ENCODE measurements around the gene GRHPR.
"Not testable (repeated sequence)": the region's sequence is repeated elsewhere in the genome, so short reads cannot be mapped to it uniquely, and the experiment has no call there.

The GRHPR gene

DNA sequence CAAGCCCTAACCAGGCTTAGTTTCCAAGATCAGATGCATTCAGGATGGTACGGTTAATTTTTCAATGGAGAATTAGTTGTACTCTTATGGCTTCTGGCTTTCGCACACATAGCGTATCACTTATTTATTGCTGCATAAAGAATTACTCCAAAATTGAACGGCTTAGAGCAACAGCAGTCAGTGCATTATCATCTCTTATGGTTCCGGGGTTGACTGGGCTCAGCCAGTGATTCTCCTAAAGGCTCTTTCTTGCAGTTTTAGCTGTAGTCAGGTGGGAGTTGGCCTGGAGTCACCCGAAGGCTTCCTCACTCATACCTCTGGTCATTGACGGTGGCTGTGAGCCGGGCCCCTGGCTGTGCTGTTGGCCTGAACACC is 595 bp upstream of the GRHPR start:
- no peak for DNase-seq (ENCODE audit: low spot score)

DNA sequence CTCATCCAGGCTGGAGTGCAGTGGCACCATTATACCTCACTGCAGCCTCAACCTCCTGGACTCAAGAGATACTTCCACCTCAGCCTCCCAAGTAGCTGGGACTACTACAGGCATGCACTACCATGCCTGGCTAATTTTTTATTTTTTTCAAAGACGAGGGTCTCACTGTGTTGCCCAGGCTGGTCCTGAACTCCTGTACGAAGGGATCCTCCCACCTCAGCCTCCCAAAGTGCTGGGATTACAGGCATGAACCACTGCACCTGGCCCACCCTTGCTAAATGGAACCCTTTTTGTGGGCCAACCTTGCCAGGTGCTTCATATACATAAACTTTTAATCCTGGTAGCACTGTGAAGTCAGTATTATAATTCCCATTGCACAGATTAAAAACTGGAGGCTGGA is 1.0 kb downstream of the GRHPR start:
- no peak for DNase-seq (ENCODE audit: low spot score)

DNA sequence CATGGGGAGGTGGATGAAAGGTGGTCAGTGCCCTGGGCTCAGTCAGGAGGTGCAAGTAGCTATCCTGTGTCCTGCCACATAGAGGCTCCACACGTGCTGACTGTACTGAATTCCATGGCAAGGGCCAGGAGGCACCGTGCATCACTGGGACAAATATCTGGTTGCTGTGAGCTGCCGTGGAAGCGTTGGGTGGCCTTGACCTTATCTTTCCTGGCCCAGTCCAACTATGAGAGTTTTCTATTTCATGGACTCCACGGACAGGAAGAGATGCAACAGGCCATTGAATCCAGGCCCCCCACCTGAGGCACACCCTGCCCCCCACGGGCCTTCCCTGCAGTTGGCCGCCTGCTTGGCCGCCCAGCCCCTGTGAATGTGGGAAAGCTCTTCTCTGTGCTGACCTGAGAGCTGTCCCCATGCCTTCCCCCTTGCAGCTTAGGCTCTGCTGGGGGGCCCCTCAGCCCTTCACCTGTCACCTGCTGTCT is 1.7 kb downstream of the GRHPR start:
- no peak for DNase-seq (ENCODE audit: low spot score)

DNA sequence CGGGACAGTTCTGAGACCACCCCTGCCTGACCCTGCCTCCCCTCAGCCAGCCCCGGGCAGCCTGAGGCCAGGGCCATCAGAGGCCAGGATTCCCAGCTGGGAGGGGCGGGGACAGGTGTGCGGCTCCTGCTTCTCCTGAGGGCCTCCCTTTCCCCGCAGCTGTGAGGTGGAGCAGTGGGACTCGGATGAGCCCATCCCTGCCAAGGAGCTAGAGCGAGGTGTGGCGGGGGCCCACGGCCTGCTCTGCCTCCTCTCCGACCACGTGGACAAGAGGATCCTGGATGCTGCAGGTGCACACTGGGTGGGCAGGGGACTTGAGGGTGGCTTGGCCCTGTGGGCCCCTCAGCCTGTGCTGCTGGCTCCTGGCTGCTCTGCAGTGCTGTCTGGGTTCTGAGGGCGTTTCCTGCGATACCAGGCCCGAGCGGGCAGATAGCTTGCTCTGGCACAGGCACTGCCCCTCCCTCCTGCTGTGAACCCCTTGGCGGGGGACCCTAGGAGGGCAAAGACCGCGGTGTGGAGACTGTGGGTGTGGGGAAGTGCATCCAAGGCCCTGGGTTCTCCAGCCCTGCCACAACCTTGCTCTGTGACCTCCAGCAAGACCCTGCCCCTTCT is 2.3 kb downstream of the GRHPR start:
- DNase-seq (ENCODE audit: low spot score), result no peak

DNA sequence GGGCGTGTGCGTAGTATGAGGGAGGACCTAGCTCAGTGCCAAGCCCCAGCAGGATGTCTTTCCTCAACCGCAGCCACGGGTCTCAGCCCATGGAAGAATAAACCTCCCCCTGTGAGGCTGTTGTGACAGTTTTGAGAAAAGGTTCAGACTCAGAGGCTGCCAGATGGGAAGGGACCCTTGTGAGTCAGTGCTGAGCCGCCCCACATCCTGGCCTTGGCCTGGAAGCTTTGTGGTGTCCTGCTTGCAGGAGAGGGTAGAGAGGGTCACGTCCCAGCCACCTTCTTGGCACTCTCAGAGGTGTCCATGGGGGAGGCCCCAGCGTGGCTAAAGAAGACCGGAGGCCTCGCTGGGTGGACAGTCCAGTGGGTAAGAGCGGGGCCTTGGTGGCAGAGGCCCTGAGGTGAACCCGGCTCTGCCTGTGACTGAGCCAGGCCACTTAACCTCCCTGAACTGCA is 2.8 kb downstream of the GRHPR start:
- no peak for DNase-seq (ENCODE audit: low spot score)

DNA sequence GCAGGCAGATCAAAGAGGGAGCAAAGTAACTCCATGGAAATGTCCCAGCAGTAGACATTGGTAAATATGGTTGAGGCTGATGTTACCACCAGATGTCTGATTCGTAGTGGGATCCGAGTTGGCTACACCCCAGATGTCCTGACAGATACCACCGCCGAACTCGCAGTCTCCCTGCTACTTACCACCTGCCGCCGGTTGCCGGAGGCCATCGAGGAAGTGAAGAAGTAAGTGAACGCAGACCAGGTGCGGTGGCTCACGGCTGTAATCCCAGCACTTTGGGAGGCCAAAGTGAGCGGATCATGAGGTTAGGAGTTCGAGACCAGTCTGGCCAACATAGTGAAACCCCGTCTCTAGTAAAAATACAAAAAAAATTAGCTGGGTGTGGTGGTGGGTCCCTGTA is 3.9 kb downstream of the GRHPR start:
- not testable (repeated sequence) for DNase-seq (ENCODE audit: low spot score)

DNA sequence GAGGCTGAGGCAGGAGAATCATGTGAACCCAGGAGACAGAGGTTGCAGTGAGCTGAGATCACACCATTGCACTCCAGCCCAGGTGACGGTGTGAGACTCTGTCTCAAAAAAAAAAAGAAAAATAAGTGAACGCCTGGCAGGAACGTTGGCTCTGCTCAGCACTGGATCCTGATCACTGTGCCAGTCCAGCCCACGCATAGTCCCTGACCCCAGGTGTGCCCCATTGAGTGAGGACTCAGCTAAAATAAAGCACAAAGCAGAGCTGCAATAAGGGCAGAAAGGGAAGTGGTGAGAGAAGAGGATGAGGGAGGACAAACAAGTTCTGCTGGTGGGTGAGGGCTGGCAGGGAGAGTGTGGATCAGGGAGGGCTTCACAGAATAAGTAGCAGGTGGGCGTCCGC is 4.3 kb downstream of the GRHPR start:
- DNase-seq (ENCODE audit: low spot score), result no peak

DNA sequence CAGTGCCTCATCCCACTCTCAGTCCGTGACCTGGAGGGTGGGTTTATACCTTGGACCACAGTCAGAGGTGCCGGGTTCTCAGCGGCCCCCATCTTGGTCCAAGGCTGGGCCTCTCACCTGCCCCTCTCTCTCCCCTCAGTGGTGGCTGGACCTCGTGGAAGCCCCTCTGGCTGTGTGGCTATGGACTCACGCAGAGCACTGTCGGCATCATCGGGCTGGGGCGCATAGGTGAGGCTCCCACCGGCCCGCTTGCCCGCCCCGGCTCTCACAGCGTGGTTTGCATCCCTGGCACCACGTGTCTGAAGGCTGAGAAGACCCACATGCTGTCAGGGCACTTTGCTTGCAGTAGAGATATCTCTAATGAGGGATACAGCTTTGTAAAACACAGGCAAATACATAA is 5.8 kb downstream of the GRHPR start:
- DNase-seq (ENCODE audit: low spot score), result no peak

DNA sequence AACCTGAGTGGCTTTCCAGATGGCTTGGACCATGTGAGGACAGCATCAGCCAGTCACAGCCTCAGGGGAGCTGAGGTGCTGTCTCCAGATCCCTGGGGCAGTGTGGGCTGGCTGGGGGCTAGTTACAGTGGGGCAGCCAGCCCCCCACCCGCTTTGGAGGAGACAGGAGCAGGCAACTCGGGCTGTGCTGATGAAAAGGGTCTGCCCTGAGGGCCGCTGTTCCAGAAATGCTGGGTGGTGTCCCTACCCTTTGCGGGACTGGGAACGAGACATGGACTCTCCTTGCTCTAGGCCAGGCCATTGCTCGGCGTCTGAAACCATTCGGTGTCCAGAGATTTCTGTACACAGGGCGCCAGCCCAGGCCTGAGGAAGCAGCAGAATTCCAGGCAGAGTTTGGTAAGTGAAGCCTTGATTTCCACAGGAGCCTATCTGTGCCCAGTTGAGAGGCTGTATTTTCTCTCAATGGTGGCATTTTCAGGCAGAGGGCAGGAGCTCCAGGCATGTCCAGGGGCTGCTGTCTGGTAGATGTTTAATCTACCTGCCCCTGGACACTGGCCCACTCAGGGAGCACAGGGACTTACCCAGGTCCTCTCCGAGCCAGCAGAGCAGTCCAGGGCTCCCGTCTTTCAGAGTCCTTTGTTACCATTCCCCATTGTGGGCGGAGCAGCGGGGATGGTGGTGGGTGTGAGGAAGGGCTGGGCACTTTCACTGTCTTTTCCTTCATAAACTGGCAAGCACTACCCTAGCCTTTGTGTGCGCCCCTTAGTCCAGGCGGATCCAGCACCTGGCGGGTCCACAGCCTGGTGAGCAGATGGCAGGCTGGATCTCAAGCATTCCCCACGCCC is 7.2 kb downstream of the GRHPR start:
- DNase-seq (ENCODE audit: low spot score), result no peak

DNA sequence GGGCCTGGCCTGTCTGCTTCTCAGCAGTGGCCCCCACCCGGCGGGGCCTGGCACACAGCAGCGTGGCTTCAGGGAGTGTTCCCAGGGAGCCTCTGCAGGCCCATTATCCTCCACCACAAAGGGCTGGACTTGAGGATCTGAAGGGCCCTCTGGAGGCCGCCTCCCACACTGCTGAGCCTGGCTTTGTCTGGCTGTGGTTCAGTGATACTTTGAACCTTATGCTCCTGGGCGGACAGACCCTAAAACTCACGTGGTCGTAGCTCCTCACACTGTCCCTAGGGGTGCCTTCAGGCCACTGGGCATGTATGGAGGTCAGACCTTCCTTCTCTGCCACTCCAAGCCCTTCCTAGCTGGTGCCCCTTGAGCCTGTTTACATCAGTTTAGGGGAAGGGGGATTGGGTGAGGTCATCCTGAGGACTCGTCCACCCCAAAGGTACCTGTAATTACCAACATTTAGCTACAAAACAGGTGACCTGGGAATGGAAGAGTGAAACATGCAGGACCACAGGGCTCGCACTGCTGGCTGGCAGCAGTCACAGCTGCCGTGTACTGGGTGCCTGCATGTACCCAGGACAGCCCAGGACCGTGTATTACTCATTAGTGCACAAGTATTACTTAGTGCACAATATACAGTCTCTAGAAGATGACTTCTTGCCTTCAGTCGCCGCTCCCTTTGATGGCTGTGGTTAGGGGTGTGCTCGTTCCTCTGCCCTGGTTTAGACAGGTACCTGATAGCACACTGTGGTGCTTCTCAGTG is 8.5 kb downstream of the GRHPR start:
- DNase-seq (ENCODE audit: low spot score), result peak; percentile 92

DNA sequence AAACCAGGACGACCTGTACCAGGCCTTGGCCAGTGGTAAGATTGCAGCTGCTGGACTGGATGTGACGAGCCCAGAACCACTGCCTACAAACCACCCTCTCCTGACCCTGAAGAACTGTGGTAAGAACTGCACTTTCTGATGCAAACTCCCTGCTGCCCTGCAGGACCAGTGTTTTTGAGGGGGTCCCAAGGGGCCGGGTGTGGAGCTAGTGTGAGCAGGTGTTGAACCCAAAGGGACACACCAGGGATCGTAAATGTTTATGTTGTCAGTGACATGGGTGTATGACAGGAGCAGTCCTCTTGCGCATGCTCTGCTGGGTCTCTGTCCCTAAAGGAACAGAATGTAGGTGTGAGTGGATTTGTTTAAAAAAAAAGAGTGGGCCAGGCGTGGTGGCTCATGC is 9.5 kb downstream of the GRHPR start:
- no peak for DNase-seq (ENCODE audit: low spot score)

DNA sequence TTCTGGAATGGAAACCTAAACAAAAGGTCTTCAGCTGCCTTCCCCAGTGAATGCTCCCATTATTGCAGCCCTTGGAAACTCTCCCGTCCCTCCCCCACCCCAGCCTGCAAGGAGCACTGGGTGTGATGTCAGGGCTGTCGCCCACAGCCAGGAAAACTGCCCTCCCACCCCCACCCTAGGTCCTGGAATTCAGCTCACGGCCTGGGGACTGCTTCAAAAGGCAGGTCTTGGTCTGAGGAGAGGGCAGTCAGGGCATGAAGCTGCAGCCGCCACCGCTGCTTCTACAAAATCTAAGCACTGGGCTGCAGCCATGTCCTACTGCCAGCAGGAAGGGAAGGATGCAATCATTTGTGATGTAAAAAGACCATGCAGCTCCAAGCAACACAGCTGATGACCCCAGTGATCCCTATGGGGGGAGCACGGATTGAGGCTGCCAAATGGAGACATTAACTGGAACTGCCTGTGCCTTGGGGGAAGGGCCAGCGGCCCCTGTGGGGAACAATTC is 11.4 kb downstream of the GRHPR start:
- peak; percentile 94 for DNase-seq (ENCODE audit: low spot score)

DNA sequence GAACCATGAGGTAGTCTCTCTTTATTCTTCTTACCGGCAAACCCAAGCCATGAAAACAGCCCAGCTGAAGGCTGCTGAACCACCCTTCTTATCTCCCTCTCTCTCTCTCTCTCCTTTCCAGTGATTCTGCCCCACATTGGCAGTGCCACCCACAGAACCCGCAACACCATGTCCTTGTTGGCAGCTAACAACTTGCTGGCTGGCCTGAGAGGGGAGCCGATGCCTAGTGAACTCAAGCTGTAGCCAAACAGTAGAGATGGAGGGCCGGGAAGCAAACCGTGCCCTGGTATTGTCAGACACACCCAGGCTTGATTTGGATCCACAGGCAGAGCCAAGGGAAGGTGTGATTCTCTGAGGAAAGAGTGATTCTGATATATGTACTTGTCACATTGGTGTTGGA is 14.0 kb downstream of the GRHPR start:
- DNase-seq (ENCODE audit: low spot score), result no peak

DNA sequence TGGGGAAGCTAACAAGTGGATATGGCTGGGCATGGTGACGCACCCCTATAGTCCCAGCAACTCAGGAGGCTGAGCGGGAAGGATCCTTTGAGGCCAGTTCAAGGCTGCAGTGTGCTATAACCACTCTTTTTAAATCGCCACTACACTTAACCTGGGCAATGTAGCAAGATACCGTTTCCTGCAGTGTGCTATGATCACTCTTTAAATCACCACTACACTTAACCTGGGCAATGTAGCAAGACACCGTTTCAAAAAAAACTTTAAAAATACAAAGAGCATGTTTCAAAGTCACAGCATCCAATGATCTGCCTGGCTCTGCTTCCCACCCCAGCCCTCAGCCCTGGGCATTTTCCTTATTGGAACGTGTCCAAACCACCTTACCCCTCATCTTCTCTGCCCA is 14.5 kb downstream of the GRHPR start:
- no peak for DNase-seq (ENCODE audit: low spot score)

DNA sequence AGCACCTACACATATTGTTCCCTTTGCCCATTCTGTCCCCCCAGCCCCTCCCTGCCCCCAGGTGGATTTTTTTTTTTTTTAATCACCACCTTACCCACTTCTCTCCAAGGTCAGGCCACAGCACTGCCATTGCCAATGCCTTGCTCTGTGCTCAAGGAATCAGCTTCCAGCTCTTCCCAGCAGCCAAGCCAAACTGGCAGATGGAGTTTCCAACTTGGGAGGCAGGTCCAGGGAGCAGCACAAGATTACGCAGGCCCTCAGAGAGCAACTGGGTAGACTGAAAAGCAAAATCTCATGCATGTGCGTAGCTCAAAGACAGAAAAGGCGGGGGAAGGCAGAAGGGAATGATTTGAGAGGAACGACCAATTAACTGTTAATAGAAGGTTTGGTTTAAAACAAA is 15.1 kb downstream of the GRHPR start:
- no peak for DNase-seq (ENCODE audit: low spot score)

DNA sequence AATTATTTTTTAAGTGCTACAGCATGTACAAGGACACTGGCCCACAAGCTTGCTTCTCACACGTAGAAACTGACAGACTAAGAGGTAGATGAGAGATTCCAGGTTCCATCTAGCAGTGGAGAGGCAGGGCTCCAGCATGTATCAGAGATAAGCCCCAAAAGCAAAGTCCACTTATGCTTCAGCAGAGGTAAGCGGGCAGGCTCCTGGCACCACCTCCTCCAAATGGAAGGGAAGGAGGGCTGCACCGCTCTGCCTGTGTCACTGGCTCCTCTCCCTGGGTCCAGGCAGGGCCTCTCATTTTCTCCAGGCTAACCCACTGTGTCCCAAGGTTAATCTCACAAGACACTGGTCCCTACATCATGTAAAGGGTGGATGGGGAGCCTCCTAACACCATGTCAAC is 15.9 kb downstream of the GRHPR start:
- no peak for DNase-seq (ENCODE audit: low spot score)

DNA sequence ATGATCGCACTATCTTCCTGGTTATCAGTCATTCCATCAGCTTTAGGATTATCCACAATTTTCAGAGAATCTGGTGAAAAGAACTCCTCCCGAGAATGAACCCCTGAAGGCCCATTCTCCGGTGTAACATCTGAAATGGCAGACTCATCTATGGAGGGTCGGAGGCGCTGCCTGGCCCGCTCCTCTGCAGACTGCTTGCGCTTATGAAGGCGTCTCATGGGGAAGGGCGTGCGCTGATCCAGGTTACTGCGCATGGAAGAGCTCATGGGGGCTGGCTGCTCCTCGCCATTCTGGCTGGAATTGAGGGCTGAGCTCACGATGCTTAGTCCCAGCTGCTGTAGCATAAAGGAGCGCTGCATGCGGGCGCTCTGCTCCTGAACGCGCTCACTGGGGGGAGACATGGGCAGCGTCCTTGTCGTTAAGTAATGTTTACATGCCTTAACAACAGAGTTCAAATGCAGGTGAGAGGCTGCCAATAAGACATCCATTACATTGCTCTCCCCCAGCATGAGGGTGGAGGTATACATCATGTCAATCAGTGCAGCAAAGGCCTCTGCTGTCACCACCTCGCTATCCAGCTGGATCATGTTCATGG is 19.4 kb downstream of the GRHPR start:
- no peak for DNase-seq (ENCODE audit: low spot score)

DNA sequence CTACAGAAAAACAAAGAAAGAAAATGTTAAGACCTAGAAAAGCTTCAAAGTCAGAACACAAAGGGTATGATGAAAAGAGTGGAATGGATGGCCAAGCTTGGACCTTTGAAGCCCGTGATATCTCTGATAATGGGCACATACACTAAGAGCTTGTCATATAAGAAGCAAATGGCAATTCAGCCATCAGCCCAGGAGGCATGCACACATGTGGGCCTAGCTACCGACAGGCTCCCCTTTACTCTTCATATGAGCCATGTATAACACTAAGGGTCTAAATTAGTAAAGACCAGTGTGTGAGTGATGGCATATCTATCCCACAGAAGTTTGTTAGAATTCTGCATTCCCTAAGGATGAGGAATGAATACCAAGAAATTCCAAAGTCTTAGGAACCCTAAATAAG is 20.1 kb downstream of the GRHPR start:
- DNase-seq (ENCODE audit: low spot score), result no peak

DNA sequence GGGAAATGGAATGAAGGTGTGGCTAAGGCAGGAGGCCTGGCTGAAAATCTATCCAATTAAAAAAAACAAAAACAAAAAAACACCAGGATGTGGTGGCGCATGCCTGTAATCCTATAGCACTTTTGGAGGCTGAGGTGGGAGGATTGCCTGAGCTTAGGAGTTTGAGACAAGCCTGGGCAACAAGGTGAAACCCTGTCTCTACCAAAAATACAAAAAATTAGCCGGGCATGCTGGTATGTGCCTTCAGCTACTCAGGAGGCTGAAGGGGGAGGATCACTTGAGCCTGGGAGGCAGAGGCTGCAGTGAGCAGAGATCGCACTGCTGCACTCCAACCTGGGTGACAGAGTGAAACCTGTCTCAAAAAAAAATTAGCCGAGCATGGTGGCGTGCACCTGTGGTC is 21.1 kb downstream of the GRHPR start:
- no peak for DNase-seq (ENCODE audit: low spot score)

DNA sequence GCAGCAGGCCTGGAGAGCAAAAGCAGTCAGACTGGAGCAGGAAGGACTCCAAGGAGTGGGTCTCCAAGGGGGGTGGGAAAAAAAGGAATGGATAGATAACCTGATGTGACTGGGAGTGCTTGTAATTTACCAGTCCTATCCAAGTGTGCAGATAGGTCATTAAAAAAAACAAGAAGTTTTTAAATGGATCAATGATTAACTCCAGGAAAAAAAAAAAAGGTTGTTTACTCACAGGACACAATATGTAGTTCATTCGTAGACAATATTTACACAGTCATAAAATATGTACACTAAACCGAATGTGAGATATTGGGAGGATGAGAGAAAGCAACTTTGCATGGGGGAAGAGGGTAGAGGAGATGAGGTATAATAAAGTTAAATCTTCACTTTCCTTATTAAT is 22.4 kb downstream of the GRHPR start:
- no peak for DNase-seq (ENCODE audit: low spot score)

DNA sequence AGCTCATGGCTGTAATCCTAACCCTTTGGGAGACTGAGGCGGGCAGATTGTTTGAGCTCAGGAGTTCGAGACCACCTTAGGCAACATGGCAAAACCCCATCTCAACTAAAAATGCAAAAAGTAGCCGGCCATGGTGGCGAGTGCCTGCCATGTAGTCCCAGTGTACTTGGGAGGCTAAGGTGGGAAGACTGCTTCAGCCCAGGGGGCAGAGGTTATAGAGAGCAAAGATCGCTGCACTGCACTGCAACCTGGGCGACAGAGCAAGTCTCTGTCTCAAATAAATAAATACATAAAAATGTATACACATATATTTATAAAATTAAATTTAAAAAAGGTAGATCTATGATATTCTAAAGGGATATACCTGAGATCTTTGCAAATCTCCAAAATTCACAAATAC is 23.3 kb downstream of the GRHPR start:
- no peak for DNase-seq (ENCODE audit: low spot score)

DNA sequence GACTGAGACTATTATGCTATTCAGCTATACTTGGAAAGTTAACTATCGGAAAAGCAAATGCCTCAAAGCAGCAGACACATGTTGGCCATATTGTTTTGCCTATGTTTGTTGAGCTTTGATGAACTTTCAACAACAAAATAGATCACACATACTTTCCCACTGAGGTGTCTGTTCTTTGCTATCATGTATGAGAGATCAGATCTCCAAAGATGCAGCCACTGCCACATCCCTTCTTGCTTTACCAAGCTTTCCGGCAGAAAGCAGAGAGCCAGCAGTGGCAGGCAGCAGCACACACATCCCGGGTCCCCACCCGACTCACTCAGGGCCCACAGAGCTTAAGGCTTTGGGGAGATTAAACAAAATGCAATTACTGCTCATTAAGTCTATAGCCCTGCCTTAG is 23.9 kb downstream of the GRHPR start:
- no peak for DNase-seq (ENCODE audit: low spot score)

All from Ammon's horn (tissue), 1 donor.